GM13977 (cell line): Measurements from ENCODE around the gene CFLAR.
"Not testable (repeated sequence)": the region's sequence is repeated elsewhere in the genome, so short reads cannot be mapped to it uniquely, and the experiment has no call there.

Experiments
- DNase-seq: peaks from one replicate; pipeline ENCODE4 v3.0.0; 2012; ENCODE audit warnings: low spot score
- CTCF ChIP-seq: IDR thresholded peaks from 2 replicates; pipeline ENCODE4 v1.5.1; 2012; ENCODE audit warnings: mild to moderate bottlenecking, control low read depth; ENCODE audit not compliant: insufficient read depth; ENCODE audit errors: extremely low read depth, missing control alignments
- in situ Hi-C: fragments of 300-500 bp; cut with MboI; formaldehyde crosslinking; loops from one replicate; pipeline ENCODE4 v1.12.0; 2022; ENCODE audit warnings: low sequenced_read_pairs, low pct_unique_long_range_greater_than_20kb, mixed read lengths, inconsistent platforms; ENCODE audit not compliant: unreplicated experiment

CFLAR gene

DNA sequence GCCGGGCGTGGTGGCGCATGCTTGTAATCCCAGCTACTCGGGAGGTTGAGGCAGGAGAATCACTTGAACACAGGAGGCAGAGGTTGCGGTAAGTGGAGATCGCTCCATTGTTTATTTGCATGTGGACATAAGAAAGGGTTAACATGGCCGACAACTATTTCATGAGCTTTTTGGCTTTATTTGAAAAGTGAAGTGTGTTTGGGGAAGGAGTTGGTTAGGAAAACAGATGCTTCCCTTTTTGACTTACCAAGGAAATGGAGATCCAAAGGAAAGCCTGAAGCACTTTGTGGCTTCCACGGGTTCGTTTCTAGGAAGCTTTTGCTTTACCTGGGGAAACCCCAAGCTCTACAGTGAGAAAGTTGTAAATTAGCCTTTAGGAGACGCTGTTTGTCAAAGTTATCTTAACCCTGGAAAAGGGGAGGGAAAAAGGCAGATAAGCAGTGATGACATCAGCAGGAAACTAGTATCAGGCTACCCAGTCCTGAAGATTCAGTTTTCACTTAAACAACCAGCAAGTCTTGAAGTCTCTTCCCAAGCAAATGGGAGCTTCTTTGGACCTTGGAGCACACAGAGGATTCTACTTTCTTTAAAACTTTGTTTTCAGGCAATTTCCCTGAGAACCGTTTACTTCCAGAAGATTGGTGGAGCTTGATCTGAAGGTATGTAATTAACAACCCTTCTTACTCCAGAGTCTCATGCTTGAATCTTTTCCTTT lies 66.8 kb downstream of the CFLAR start, which contains the start of gene CASP10:
Gene CASP10 (plus strand): TSS at position 492 of the 715 bp plus-strand sequence. CDS start 2,637 bp downstream, outside the sequence.
- peak; percentile 55 for DNase-seq
- in situ Hi-C loops = no loop called here
- peak; percentile 65 for TF ChIP-seq CTCF

- no peak for DNase-seq
- in situ Hi-C loops = no loop called here
- no peak for TF ChIP-seq CTCF
These were observed 67.4 kb downstream of the CFLAR start for GRCh38 chr2:201183365-201183727.

- in situ Hi-C loops, DNase-seq: not testable (repeated sequence)
These were observed 67.9 kb downstream of the CFLAR start for GRCh38 chr2:201183835-201184234.

- DNase-seq, in situ Hi-C loops: not testable (repeated sequence)
These were observed 68.3 kb downstream of the CFLAR start for GRCh38 chr2:201184248-201184647.

DNA sequence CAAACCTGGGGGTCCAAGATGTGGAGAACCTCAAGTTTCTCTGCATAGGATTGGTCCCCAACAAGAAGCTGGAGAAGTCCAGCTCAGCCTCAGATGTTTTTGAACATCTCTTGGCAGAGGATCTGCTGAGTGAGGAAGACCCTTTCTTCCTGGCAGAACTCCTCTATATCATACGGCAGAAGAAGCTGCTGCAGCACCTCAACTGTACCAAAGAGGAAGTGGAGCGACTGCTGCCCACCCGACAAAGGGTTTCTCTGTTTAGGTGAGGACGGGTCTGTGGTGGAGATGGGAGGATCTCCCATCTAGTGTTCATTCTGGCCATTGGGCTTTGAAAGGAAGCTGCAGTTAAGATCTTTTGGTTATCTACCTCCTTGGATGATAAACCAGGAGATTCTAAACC lies 69.9 kb downstream of the CFLAR start:
- DNase-seq = no peak
- in situ Hi-C loops = no loop called here
- TF ChIP-seq CTCF = no peak

DNA sequence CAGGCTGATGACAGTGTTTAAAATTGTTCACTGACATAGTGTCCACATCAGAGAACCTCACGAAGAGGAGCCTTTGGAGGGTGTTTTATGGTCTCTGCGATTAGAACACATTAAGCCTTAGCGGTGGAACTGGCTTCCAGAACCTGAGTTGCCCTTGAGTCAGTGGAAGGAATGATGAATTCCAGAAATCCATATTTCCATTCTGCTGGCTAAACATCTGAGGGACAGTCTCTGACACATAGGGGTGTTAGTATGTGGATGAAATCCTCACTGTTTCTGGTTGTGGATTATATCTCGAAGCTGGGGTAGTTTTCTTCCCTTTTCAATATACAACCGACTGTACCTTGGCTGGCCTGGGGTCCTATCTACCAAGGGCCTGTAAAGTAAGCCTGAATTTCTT lies 71.0 kb downstream of the CFLAR start:
- TF ChIP-seq CTCF = no peak
- DNase-seq = no peak
- in situ Hi-C loops = no loop called here

GRCh38 chr2:201188449-201188848 lies 72.5 kb downstream of the CFLAR start:
- DNase-seq = no peak
- in situ Hi-C loops = no loop called here

More at GRCh38 chr2:201188449-201188848, 72.5 kb downstream of the CFLAR start:
- TF ChIP-seq CTCF = no peak
